ENCODE results near the gene KRT37.
"Not testable (repeated sequence)": the region's sequence is repeated elsewhere in the genome, so short reads cannot be mapped to it uniquely, and the experiment has no call there.

KRT37 gene

DNA sequence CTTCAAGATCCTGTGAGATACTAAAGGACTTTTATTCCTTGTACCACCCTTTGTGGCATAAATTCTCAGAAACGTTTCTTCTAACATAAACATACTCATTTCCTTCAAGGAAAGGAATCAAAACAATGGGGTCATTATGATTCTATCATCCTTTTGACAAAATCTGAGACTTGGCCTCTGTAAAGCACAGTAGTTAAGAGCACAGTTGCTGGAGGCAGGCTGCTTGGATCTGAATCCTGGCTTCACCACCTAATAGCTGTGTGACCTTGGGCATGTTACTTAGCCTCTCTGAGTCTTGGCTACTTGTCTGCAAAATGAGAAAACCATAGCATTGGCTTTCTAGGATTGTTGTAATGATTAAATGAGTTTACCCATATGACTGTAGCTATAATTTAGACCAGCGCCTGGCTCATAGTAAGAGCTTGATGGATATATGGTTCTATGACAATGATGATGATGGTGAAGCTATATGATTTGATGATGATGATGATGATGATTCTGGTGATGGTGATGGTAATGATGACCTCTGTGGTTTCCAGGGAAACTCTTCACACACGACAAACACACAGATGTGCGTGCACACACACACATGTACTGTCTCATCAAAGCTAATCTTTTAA lies 20.9 kb downstream of the KRT37 start:
- H3K27me3 ChIP-seq (ENCODE audit: insufficient read depth, low read length) = no peaks in the 10 kb centered on the region
- no peaks in the 10 kb centered on the region for H3K9me3 ChIP-seq (ENCODE audit: insufficient read depth, low read depth, low read length)
- H3K27ac ChIP-seq (ENCODE audit: low read length) = no peak overlapping the region
- no peak overlapping the region for H3K9ac ChIP-seq (ENCODE audit: low read depth, low read length)
- H3K4me1 ChIP-seq (ENCODE audit: insufficient read depth, low read length) = no peaks in the 10 kb centered on the region
- H3K36me3 ChIP-seq (ENCODE audit: insufficient read depth, low read depth, low read length) = no peaks in the 10 kb centered on the region
- H3K4me3 ChIP-seq (ENCODE audit: low read length) = no peak overlapping the region

DNA sequence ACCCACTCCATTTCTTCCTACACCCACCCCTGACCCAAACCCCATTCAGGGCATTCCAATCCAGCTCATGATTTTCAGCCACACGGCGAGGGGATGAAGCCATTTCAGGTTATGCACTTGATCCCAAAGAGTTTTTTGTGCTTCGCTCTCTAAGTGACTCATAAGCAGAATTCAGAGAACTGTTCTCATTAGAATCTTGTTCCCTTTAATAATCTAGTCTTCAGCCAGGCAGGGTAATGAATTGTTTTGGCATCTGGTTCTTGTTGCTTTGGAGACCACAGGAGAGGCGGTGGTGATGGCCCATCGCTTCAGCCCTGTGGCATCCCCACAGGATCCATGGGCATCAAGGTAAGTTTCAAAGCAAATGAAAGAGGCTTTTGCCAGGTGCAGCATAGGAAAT lies 22.2 kb downstream of the KRT37 start:
- Histone ChIP-seq H3K27me3 (ENCODE audit: insufficient read depth, low read length) (no peaks in the 10 kb centered on the region), H3K4me3 (ENCODE audit: low read length) (no peak overlapping the region), H3K4me1 (ENCODE audit: insufficient read depth, low read length) (no peaks in the 10 kb centered on the region), H3K9me3 (ENCODE audit: insufficient read depth, low read depth, low read length) (no peaks in the 10 kb centered on the region), H3K9ac (ENCODE audit: low read depth, low read length) (no peak overlapping the region), H3K27ac (ENCODE audit: low read length) (no peak overlapping the region), H3K36me3 (ENCODE audit: insufficient read depth, low read depth, low read length) (no peaks in the 10 kb centered on the region)

DNA sequence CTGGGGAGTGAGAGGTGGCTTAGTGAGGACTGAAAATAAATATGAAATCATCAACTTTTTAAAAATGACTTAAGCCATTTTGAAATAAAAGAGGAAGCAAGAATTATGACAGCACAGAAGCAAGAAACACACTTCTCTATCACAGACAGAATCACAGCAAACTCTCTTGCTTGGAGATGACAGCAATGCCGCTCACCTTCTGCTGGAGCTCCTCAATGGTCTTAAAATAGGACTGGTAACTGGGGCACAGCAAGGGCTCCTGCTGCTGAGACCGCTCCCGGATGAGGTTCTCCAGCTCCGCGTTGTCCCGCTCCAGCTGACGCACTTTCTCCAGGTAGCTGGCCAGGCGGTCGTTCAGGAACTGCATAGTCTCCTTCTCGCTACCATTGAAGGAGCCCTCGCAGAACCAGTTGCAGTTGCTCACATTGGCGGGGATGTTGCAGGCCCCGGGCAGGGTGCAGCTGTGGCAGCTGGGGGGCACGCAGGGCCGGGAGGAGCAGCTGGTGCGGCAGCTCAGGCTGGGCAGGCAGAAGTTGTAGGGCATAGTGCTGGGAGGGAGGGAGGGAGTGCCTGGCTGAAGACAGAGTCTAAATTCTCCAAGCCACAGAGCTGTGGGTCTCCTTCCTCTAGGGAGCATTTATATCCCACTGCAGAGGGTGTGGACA lies 27.3 kb downstream of the KRT37 start, which contains the start of gene KRT31:
TSS of gene KRT31 (minus strand) at position 613 of the 665 bp plus-strand sequence. CDS start at position 544, 69 bp downstream.
- H3K4me3 ChIP-seq (ENCODE audit: low read length) = no peak within 1 kb of the TSS
- H3K9me3 ChIP-seq (ENCODE audit: insufficient read depth, low read depth, low read length) = no peaks in the 10 kb centered on the region
- H3K9ac ChIP-seq (ENCODE audit: low read depth, low read length) = no peak within 1 kb of the TSS
- H3K4me1 ChIP-seq (ENCODE audit: insufficient read depth, low read length) = no peaks in the 10 kb centered on the region
- H3K36me3 ChIP-seq (ENCODE audit: insufficient read depth, low read depth, low read length) = no peaks in the 10 kb centered on the region
- H3K27me3 ChIP-seq (ENCODE audit: insufficient read depth, low read length) = no peaks in the 10 kb centered on the region
- no peak within 1 kb of the TSS for H3K27ac ChIP-seq (ENCODE audit: low read length)

DNA sequence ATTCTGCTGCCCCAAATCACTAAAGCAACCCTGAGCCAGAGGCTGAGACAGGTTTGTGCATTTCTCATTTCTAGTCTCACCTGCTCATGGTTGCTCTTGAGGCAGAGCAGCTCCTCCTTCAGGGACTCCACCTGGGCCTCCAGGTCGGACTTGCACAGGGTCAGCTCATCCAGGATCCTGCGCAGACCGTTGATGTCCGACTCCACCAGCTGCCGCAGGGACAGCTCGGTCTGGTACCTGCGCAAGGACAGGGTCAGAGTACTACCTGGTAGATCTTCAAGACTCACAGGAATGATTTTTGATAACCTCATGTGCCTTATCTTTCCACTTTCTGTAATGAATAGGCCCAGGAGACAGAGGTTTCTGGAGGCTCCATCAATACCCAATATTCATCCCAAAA lies 28.0 kb downstream of the KRT37 start:
- Histone ChIP-seq H3K36me3 (ENCODE audit: insufficient read depth, low read depth, low read length) (no peaks in the 10 kb centered on the region), H3K27ac (ENCODE audit: low read length) (no peak overlapping the region), H3K9ac (ENCODE audit: low read depth, low read length) (no peak overlapping the region), H3K9me3 (ENCODE audit: insufficient read depth, low read depth, low read length) (no peaks in the 10 kb centered on the region), H3K27me3 (ENCODE audit: insufficient read depth, low read length) (no peaks in the 10 kb centered on the region), H3K4me1 (ENCODE audit: insufficient read depth, low read length) (no peaks in the 10 kb centered on the region), H3K4me3 (ENCODE audit: low read length) (no peak overlapping the region)

DNA sequence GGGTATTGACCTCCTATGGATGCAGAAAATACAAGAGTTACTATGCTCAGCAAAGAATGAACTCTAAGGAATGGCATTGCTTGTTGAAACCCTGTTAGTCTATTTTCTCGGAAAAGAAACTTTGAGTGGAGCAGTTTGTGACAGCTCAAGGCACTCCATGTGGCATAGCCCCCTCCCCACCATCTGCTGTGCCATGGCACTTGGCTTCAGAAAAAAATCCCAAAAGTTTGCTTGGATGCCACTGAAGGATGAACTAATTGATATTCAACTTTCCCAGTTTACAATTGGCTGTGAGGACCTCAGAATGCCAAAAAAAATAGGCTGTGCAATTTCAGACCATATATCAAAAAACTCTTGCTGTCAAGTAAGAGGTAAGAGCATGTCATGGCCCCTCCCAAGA lies 28.8 kb downstream of the KRT37 start:
- no peak overlapping the region for H3K27ac ChIP-seq (ENCODE audit: low read length)
- no peak overlapping the region for H3K4me3 ChIP-seq (ENCODE audit: low read length)
- H3K9ac ChIP-seq (ENCODE audit: low read depth, low read length) = no peak overlapping the region
- no peaks in the 10 kb centered on the region for H3K27me3 ChIP-seq (ENCODE audit: insufficient read depth, low read length)
- H3K9me3 ChIP-seq (ENCODE audit: insufficient read depth, low read depth, low read length) = no peaks in the 10 kb centered on the region
- H3K4me1 ChIP-seq (ENCODE audit: insufficient read depth, low read length) = no peaks in the 10 kb centered on the region
- H3K36me3 ChIP-seq (ENCODE audit: insufficient read depth, low read depth, low read length) = no peaks in the 10 kb centered on the region

DNA sequence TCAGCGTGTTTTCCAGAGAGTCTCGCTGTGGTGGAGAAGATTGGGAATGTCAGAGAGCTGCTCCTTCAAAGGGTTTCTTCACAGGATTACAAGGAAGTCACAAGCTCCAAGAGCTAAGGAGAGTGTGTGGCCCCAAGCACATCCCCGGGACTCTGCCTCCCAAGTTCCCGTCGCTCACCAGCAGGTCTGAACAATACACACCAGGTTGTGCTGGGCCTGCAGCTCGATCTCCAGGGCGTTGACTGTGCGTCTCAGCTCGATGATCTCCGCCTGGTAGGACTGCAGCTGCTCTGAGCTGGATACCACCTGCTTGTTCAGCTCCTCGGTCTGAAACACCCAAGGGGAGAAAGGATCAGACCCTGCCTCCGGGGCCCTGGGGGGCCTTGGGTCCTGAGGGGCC lies 29.3 kb downstream of the KRT37 start:
- not testable (repeated sequence) for H3K4me3 ChIP-seq (ENCODE audit: low read length); H3K9me3 ChIP-seq (ENCODE audit: insufficient read depth, low read depth, low read length); H3K27ac ChIP-seq (ENCODE audit: low read length); H3K36me3 ChIP-seq (ENCODE audit: insufficient read depth, low read depth, low read length); H3K27me3 ChIP-seq (ENCODE audit: insufficient read depth, low read length); H3K4me1 ChIP-seq (ENCODE audit: insufficient read depth, low read length); H3K9ac ChIP-seq (ENCODE audit: low read depth, low read length)

DNA sequence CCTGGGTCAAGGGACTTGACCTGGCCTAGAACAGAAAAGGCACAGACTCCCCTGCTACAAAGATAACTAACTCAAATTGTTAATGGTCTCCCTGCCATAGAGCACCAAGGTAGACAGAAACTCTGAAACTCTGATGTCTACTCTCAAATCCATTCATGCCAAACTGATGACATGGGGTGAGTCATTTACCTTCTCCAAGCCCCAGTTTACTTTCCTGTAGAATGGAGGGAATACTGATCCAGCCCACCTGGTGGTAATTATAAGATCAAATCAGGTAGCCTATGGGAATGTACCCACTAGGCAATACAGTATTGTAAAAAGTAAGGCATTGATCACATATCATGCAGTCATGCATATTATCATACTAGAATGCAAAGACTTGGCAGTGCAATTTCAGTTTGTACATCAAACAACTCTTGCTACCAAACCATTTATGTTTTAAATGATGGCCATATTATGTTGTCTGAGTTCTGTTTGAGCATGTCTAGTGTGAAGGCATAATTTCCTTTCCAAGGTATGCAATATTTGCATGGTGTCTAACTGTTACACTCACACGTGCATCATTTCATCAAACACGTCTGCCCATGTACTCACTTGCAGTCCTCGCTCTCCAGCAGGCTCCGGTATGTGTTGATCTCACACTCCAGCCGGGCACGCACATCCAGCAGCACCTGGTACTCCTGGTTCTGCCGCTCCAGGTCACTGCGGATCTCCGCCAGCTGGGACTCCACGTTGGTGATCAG lies 30.0 kb downstream of the KRT37 start:
- no peaks in the 10 kb centered on the region for H3K9me3 ChIP-seq (ENCODE audit: insufficient read depth, low read depth, low read length)
- no peaks in the 10 kb centered on the region for H3K4me1 ChIP-seq (ENCODE audit: insufficient read depth, low read length)
- no peak overlapping the region for H3K27ac ChIP-seq (ENCODE audit: low read length)
- no peaks in the 10 kb centered on the region for H3K36me3 ChIP-seq (ENCODE audit: insufficient read depth, low read depth, low read length)
- no peak overlapping the region for H3K9ac ChIP-seq (ENCODE audit: low read depth, low read length)
- H3K27me3 ChIP-seq (ENCODE audit: insufficient read depth, low read length) = no peaks in the 10 kb centered on the region
- H3K4me3 ChIP-seq (ENCODE audit: low read length) = no peak overlapping the region

DNA sequence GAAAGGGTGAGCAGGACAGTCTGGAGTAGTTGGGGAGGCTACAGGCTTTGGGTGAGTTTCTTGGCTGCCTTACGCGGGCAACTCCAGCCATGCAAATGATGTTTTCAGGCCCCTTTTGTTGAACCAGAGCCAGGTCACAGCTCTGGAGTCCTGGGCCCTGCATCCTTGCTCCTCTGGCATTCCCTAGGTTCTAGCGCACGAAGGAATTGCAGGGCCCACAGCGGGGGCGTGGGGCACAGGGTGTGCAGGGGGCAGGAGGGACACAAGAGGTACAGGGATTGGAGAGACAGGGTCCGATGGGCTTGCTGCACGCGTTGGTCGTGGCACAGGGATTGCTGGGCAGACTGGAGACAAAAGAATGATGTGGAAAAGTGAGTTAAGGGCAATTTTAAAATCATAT lies 30.6 kb downstream of the KRT37 start:
- Histone ChIP-seq H3K4me1 (ENCODE audit: insufficient read depth, low read length) (no peaks in the 10 kb centered on the region), H3K27me3 (ENCODE audit: insufficient read depth, low read length) (no peaks in the 10 kb centered on the region), H3K4me3 (ENCODE audit: low read length) (no peak overlapping the region), H3K27ac (ENCODE audit: low read length) (no peak overlapping the region), H3K9me3 (ENCODE audit: insufficient read depth, low read depth, low read length) (no peaks in the 10 kb centered on the region), H3K36me3 (ENCODE audit: insufficient read depth, low read depth, low read length) (no peaks in the 10 kb centered on the region), H3K9ac (ENCODE audit: low read depth, low read length) (no peak overlapping the region)

DNA sequence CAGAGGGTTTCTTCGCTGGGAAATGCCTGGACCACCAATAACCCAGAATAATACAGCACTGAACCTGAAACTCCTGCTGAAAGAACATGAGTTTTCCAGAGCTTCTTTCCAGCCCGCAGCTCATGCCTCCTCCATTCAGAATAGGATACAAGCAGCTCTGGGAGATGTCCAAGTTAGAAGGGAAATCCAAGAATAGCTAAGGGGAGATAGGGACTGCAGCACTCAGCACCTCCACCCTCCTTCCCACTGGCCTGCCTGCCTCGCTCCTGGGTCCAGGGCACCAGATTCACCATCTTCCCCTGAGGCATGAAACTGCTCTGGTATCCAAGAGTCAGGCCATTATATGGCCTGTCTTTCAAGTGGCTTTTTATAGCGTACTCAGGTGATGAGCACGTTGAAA lies 31.1 kb downstream of the KRT37 start:
- Histone ChIP-seq H3K4me3 (ENCODE audit: low read length) (no peak overlapping the region), H3K9ac (ENCODE audit: low read depth, low read length) (no peak overlapping the region), H3K27me3 (ENCODE audit: insufficient read depth, low read length) (no peaks in the 10 kb centered on the region), H3K9me3 (ENCODE audit: insufficient read depth, low read depth, low read length) (no peaks in the 10 kb centered on the region), H3K27ac (ENCODE audit: low read length) (no peak overlapping the region), H3K4me1 (ENCODE audit: insufficient read depth, low read length) (no peaks in the 10 kb centered on the region), H3K36me3 (ENCODE audit: insufficient read depth, low read depth, low read length) (no peaks in the 10 kb centered on the region)

DNA sequence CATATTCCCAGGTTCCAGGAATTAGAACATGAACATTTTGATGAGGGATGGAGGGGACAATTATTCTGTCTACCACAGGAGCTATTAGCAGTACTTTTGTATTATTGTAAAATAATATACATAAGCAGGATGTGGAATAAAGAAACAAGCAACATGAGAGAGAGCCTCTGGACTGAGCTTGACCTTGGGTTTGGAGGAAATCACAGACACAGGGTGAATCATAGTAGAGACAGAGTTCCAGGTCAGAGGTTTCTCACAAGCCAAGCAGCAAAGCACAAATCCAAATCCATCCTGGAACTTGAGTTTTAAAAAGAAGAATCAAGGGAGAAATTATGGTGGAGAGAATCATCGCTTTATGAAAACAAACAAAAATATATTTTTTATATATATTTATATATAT lies 32.1 kb downstream of the KRT37 start:
- Histone ChIP-seq H3K4me3 (ENCODE audit: low read length) (no peak overlapping the region), H3K27me3 (ENCODE audit: insufficient read depth, low read length) (no peaks in the 10 kb centered on the region), H3K27ac (ENCODE audit: low read length) (no peak overlapping the region), H3K9me3 (ENCODE audit: insufficient read depth, low read depth, low read length) (no peaks in the 10 kb centered on the region), H3K36me3 (ENCODE audit: insufficient read depth, low read depth, low read length) (no peaks in the 10 kb centered on the region), H3K9ac (ENCODE audit: low read depth, low read length) (no peak overlapping the region), H3K4me1 (ENCODE audit: insufficient read depth, low read length) (no peaks in the 10 kb centered on the region; the same call in 1 of the 2 replicates)

DNA sequence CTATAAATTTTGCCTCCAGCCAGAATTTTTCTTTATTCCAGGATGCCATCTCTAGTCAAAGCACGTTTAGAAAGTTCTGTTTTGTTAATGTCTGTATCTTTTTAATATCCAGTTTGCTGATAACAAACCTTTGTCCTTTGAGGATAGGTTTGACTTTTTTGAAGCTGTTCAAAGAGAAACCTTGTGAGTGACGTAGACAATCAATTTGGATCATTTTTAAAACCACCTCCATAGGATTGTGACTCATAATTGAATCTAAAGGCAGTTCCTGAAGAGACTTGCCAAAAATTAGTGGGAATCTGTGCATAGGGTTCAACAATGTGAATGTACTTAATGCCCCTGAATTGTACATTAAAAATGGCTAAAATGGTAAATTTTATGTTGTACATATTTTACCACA lies 32.9 kb downstream of the KRT37 start:
- Histone ChIP-seq H3K4me3 (ENCODE audit: low read length) (no peak overlapping the region), H3K27ac (ENCODE audit: low read length) (no peak overlapping the region), H3K36me3 (ENCODE audit: insufficient read depth, low read depth, low read length) (no peaks in the 10 kb centered on the region), H3K4me1 (ENCODE audit: insufficient read depth, low read length) (no peaks in the 10 kb centered on the region; the same call in 1 of the 2 replicates), H3K27me3 (ENCODE audit: insufficient read depth, low read length) (no peaks in the 10 kb centered on the region), H3K9ac (ENCODE audit: low read depth, low read length) (no peak overlapping the region), H3K9me3 (ENCODE audit: insufficient read depth, low read depth, low read length) (no peaks in the 10 kb centered on the region)

DNA sequence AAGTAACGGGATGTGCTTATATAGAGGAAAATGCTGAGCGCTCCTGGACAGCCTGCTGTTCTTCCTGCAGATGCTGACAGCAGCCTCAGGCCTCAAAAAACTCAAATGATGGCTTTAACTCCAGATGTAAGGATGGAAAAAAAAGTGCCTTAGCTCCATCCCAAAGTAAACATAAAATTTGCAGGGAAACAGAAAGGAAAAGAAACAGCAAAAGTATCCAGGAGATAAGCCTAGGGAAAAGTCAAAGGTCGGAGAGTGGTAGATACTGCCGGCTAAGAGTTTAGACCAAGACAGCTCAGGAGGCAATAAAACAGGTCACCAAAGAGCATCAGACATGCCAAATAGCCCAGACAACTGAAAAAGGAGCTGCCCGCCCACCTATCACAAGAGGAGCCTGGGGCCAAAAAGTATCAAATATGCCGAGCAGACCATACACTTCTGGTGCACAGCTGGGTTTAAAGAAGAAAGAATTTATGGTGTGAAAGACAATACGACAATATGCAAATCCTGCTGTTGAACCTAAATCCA lies 33.9 kb downstream of the KRT37 start:
- no peak overlapping the region for H3K9ac ChIP-seq (ENCODE audit: low read depth, low read length)
- no peaks in the 10 kb centered on the region for H3K27me3 ChIP-seq (ENCODE audit: insufficient read depth, low read length)
- H3K27ac ChIP-seq (ENCODE audit: low read length) = no peak overlapping the region
- no peak overlapping the region for H3K4me3 ChIP-seq (ENCODE audit: low read length)
- H3K36me3 ChIP-seq (ENCODE audit: insufficient read depth, low read depth, low read length) = no peaks in the 10 kb centered on the region
- no peaks in the 10 kb centered on the region for H3K9me3 ChIP-seq (ENCODE audit: insufficient read depth, low read depth, low read length)
- no peaks in the 10 kb centered on the region; the same call in 1 of the 2 replicates for H3K4me1 ChIP-seq (ENCODE audit: insufficient read depth, low read length)

Data from iPS-20b (cell line).